Lung microvascular endothelial cell (primary cell): ENCODE data around the gene SMC6. TPM values are rescaled to one million over a fixed set of nuclear protein-coding genes. Genes with fewer than 3 reads are reported as not detected.

Experiments used
- DNase-seq, 2 donors: peaks; one replicate each; pipeline versions ENCODE4 v3.0.0 to v3.0.0-alpha.2; 2010; ENCODE audit warnings: low read depth in 2 of 2
- total RNA-seq: library from RNA; depleted of rRNA; stranded (reverse); fragments of >200 nt; gene quantifications from 2 replicates; pipeline ENCODE4 v1.2.1, GENCODE V29; 2014

SMC6 gene, protein sequence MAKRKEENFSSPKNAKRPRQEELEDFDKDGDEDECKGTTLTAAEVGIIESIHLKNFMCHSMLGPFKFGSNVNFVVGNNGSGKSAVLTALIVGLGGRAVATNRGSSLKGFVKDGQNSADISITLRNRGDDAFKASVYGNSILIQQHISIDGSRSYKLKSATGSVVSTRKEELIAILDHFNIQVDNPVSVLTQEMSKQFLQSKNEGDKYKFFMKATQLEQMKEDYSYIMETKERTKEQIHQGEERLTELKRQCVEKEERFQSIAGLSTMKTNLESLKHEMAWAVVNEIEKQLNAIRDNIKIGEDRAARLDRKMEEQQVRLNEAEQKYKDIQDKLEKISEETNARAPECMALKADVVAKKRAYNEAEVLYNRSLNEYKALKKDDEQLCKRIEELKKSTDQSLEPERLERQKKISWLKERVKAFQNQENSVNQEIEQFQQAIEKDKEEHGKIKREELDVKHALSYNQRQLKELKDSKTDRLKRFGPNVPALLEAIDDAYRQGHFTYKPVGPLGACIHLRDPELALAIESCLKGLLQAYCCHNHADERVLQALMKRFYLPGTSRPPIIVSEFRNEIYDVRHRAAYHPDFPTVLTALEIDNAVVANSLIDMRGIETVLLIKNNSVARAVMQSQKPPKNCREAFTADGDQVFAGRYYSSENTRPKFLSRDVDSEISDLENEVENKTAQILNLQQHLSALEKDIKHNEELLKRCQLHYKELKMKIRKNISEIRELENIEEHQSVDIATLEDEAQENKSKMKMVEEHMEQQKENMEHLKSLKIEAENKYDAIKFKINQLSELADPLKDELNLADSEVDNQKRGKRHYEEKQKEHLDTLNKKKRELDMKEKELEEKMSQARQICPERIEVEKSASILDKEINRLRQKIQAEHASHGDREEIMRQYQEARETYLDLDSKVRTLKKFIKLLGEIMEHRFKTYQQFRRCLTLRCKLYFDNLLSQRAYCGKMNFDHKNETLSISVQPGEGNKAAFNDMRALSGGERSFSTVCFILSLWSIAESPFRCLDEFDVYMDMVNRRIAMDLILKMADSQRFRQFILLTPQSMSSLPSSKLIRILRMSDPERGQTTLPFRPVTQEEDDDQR
- 10.9 and 12.4 TPM in 2 replicates for total RNA-seq

DNA sequence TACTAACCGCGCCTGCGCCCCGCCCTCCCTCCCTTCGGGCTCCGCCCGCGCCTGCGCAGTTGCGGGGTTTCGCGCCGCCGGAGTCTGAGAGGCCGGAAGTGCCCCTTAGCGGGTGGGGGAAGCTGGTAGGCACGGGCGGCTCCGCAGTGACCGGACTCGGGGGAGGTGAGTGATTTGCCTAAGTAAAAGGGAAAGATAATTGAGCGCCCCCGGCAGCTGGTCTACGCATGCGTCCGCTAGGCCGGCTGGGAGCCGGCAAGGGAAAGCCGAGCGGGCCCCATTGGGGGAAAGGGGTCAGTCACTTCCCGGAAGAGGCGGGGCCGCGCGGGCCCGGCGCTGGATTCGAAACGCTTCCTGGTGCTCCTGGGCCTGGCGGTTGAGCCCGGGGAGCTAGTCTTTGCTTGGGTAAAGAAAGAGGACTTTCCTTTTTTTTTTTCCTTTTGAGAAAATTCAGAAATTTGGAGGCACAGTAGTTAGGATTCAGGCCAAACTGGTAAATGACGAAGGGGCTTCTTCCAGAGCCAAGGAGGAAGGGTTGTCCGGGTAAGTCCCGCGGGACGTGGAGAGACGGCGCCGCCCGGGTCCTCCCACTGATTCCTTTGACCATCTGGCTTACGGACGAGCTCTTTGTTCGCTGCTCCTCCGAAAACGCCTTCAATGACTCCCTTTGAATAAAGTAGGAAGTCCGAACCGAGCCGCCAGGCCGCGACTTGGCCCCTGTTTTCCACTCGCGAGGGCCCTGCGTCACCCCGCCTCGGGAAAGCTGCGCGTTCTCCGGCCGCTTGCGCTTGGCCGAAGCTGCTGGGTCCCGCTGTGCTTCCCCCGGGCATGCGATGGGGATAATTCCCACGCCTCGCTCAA is at the start of gene SMC6, which contains the start of gene GEN1:
SMC6 (minus strand) TSS at position 8 of the 861 bp plus-strand sequence. CDS start 7,864 bp downstream, outside the sequence.
GEN1 (plus strand) TSS at position 336 of the 861 bp plus-strand sequence. CDS start 5,806 bp downstream, outside the sequence.
- DNase-seq: peak; percentile 90 to 91

DNA sequence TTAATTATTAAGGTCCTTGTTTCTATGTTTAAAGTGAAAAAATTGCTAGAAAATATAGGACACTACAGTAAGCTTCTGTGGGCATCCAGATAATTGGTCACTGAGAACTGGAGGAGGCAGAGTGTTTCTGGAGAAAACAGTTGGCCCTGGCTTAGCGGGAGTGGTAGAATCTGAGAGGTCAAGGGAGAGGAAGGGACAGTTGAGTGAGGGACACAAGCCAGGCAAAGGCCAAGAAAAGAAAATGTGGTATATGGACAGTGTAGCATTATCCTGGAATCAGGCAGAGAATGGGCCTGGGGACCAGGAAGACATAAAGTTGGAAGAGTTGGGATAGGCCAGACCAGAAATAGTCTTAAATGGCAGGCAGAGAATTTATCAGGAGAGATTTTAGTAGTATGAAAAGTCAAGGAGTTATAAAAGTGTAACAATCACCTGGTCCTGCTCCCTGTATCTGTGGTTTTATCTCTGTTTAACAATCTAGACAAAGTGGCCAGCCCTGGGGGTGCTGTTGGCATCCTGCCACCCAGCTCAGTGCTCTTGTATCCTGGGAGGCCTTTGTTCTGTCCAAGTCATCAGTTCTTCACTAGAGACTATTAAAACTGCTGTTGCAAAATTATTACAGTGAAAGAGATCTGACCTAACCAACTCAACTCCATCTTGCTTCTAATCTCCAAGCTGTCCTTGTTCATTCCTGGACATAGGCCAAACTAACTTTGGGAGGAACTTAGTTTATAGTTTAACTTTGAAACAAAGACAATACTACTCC is 47.3 kb upstream of the SMC6 start:
- no peak for DNase-seq

DNA sequence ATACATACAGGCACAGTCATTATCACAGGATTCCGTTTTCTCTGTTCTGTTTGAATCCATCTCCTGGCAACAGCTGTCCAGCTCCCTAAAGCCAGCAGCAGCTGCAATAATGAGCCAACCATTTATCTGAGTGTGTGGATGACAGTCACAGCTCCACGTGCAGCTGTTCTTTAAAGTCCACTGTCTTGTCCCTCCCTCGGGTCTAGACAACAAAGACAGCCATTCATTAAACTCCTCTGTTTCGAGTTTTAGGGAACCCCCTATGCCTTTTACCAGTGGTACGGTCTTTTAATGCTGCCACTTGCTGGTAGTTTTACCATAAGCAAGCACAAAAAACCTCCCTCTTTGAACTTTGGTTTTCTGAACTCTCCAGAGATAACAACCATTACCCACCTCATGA is 46.6 kb upstream of the SMC6 start:
- no peak for DNase-seq

DNA sequence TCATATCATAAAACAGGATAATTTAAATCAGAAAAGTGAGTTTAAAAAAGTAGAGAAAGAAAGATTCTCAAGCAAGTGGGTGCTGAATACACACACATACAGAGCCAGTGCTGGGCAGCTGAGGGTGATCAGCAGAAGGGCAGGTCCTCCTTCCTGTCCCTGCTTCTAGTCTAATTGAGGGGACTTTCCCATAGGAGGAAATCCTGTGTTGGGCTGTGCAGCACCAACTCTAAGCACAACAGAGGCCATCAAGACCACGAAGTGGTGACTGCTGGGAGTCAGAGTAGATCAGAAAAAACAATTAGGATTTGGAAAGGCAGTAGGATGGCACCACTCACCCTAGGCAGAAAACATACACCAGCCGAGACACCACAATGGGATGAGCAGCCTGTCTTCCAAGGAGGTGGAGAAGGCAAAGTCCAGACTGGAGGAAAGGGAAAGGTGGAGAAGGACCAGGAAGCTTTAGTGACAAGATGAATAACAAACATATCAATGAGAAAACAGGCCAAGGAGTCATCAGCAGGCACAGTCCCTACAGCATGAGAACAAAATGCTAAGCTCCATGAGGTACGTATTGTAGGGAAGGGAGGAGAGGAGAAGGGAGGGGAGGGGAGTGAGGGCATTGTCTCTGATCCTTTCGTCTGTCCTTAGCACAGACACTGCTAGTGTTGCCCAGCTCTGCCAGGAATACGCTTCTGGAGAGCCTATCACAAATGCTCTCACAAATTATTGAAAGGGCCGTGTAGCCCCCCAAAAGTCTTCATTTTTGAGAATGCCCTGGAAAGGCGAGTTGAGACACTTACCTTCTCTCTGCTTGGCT is 45.9 kb upstream of the SMC6 start:
- DNase-seq: peak in 1 of 2 donors; percentile 30

DNA sequence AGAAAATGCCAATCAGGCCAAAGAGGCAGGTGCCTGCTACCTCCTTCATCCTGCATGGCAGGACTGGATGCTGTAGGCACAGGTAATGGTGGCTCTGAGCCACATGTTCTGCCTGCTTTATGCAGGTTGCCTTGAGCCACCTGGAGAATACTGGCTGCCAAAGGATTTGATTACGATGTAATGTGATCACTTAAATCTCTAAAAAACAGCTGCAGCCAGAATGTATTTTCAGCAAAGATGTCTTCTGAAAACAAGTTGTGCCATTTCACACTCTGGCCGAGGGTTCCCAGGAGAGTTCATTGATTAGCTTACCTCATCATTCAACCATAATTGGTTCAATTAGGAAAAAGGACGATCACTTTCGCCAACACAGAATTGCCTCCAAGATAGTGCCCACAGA is 44.7 kb upstream of the SMC6 start:
- DNase-seq: no peak

DNA sequence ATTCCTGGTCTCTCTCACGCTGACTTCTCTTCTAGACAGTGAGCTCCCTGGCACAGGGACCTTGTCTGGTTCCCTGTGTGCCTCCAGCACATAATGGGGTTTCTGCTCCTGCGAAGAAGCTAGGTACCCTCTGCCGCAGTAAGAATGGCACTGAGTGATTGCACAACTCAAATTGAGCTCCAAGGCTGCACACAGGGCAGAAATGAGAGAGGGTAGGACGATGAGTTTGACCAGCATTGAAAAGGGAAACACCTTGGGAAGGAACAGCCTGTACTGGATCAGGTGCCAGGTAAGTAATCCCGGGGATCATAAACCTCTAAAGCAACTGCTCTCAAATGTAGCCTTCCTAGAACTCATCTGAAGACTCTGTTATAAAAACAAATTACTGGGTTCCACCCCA is 41.7 kb upstream of the SMC6 start:
- DNase-seq: no peak

DNA sequence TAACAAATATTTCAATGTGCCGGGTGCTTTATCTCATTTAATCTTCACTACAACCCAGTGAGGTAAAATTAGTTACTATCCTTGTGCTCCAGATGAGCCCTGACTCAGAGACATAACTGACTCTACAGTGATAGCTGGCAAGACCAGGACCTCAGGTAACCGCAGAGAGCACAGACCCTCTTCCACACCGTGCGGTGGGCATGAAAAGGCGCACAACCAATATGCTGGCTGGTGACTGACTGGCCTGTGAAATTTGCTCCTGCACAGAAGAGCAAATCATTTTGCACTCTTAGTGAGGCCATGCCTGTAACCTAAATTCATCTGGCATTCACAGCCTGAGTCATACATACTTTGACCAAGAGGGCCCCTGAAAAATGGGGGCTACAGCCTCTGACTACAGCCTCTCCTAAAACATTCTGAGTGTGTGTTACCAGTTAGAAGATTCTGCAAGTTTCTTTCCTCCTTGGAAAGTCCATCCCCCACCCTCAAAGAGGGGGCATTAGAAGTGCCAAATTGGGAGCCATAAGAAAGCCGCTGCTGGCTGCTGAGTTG is 40.3 kb upstream of the SMC6 start:
- no peak for DNase-seq

DNA sequence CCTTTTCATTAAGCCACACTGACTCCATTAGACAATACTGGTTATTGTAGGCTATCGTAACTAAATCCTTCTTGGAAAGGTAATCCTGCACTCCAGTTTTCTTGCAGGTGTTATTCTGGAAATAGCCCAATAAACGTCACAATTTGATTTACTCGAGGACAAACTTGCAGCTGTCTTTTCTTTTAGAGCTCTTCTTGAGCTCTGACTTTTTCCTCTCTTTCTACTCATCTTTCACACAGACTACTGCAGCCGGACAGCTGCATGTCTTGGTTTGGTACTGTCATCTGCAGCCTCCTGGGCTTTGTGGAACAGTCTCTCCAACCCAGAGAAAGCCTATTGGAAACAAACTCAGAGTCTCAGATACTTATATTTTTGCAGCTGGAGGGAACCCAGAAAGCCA is 39.7 kb upstream of the SMC6 start:
- no peak for DNase-seq

DNA sequence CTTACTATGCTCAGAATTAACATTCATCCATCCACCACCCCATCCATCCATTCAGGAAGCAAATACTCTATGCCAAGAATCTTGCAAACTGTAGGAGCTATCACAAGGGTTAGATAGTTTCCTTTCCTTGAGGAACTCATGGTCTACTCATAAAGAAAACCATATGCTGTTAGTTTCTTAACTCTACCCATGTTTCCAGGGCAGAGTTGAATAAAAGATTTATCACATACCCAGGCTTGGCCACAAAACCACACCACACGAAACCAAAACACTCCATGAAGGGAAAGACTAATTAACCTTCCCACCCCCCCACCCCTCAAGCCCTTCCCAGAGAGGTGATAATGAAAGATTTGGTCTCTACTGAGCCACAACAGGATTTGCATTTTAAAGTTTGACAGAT is 38.9 kb upstream of the SMC6 start:
- DNase-seq: peak in 1 of 2 donors; percentile 16

DNA sequence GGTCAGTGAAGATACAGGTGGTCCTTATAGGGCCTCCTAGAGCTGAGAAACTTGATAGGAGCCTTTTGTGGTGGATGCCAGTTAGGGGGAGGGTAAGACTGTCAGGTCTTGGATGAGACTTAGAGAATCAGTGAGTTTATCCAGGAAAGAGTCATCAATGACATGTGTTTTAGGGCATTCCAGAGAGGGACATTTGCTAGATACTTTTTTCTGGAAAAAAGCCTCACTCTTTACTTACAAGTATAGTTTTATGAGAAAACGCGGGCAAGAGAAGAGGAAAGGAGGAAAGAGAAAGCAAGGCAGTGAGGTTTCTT is 38.2 kb upstream of the SMC6 start:
- DNase-seq: no peak

DNA sequence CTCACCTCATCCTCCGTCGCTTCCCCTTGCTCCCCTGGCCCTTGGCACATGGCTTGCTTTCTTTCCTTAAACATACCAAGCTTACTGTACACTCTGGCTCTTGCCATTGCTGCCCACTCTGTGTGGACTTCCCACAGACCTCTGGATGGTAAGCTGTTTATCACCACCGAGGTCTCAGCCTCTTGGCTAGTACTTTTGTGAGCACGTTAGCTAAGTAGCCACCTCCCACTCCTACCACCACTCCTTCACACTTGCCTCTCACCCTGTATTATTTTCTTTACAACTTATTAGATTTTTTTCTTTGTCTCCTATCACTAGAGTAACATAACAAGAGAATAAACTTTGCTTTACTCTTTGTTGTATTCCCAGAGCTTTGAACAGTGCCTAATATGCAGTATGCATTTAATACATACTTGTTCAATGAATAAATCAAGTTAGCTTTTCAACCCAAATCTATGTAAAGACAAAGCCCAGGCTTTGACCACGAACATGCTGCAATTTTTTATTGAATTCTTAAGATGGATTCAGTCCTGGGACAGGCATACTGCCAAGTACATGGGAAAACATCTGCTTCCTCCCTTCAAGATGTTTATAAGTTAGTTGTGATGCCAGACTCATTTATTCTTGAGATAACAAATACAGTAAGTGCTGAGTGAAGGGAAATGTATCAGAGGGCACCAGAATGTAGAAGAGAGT is 37.7 kb upstream of the SMC6 start:
- peak in 1 of 2 donors; percentile 97 for DNase-seq

DNA sequence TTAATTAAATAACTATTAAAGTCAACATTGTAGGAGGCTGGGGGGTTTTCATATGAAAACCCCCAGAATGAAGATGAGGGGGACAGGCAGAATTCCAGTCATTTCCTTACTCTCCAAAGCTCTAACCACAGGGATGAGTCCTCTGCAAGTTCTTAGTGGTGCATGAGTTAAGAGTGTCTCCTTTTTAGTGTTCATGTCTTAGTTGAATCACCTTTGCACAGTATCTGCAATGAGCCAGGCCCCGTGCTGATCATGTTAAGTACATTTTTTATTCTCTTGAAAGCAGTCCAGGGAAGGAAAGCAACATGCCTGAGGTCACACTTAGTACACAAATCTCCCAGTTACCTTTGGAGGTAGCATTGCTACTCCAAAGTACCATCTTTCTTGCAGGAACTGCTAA is 36.9 kb upstream of the SMC6 start:
- peak in 1 of 2 donors; percentile 12 for DNase-seq

DNA sequence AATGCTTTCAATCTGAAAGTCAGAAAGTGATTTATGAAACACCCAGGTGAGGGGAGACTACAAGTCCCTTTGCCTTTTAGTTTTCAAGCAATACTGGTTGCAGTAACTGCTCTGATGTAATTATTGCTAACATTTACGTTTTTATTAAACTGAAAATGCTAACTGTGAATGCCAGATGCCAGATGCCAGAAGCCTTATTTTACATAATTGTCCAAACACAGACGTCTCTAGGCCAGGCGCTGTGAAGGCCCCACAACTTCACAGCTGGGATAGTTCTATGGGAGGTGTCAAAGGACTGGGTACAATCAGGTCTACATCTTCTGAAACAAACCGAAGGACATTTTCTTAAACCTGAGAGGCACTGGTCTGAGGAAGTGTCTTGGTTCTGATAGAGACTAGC is 35.2 kb upstream of the SMC6 start:
- no peak for DNase-seq

DNA sequence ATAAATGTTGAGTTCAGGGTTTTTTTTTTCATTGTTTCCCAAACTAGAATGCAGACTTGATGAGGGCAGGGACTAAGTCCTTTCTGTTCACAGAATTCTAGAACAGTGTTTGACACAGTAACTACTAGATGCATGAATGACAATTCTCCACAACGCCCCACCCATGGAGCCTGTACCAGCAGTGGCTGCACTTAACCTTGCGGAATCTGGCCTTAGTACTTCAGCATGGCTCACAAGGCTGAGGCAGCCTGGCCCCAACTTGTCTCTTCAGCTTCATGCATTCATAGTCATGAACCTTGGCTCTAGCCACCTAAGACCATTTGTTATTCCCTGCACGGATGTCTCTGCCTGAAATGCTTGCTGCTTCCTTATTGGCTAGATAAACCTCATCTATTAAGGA is 33.1 kb upstream of the SMC6 start:
- DNase-seq: no peak

DNA sequence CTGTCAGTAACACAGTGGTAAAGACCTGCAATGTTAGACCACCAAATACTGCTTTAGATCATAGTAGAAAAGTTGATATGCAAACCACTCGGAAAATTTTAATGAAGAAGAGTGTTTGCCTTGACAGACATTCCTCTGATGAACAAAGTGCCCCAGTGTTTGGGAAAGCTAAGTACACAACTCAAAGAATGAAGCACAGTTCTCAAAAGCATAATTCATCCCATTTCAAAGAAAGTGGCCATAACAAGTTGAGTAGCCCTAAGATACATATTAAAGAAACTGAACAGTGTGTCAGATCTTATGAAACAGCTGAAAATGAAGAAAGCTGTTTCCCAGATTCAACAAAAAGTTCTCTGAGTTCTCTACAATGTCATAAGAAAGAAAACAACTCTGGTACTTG is 27.9 kb upstream of the SMC6 start:
- no peak for DNase-seq

DNA sequence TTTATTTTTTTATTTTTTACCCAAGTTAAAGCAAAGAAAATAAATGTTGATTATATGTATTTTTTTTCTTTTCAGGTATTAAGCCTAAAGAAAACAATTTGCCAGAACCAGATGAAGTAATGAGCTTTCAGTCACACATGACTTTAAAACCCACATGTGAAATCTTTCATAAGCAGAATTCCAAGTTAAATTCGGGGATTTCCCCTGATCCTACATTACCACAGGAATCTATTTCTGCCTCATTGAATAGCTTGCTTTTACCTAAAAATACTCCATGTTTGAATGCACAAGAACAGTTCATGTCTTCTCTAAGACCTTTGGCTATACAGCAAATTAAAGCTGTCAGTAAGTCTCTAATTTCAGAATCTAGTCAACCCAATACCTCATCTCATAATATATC is 26.9 kb upstream of the SMC6 start:
- DNase-seq: no peak

DNA sequence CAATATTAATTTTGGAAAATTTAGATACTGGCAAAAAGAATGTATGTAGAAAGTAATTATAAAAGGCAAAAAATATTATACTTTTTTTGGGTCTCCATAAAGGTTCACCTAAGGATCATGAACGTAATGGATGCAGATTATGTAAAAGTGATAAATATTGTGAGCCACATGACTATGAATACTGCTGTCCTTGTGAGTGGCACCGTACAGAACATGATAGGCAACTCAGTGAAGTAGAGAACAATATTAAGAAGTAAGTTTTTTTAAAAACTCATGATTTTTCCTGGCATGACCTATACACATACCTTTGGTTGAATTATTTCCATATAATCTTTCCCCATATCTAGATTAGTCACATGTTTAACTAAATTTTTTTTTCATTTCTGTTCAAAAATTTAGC is 18.9 kb upstream of the SMC6 start:
- DNase-seq: no peak

DNA sequence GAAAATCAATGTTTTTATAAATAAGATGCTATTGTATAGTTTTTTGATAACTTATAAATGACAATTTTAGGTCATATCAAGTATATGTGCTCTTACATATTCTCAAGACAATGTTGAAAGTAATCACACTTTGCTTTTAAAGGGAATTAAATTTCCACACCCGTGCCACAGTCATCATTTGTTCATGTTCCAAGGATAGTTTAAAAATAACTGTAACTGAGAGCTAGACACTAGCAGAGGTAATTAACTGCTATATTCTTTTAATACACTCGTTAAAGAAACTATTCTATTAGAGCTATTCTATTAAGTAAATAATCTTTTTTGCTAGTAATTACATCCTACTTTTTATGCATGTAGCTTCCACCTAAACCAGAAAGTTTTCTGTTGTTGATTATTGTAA is 18.3 kb upstream of the SMC6 start:
- DNase-seq: no peak

DNA sequence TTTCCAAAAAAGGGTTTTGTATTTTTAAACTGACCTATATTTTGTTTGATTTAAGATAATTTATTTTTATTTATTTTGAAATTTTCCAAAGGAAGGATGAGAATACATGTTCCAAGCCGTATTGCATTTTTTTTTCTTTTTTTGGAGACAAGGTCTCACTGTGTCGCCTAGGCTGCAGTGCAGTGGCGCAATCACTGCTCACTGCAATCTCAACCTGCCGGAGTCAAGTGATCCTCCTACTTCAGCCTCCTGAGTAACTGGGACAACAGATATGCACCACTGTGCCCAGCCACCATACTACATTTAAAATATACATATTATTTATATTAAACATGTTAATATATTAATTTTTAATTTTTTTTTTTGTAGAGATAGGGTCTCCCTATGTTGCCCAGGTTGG is 15.3 kb upstream of the SMC6 start:
- DNase-seq: no peak
